H1 (cell line): Measurements from ENCODE around the gene CHD6. TPM values are rescaled to one million over a fixed set of nuclear protein-coding genes. Genes with fewer than 3 reads are reported as not detected.

Experiments used
- ASH2L ChIP-seq: fragments of 200-600, 300-600 bp; sonication (generic); IDR thresholded peaks from one replicate; pipeline ENCODE4 v1.7.1; 2017; ENCODE audit warnings: low read length
- CTCF ChIP-seq, 3 experiments: IDR thresholded peaks; 1 replicate in 2 of 3; 2 replicates in 1 of 3; pipeline versions ENCODE4 v1.5.1 to v1.6.1; 2011; ENCODE audit warnings: low read length in 3 of 3, mild to moderate bottlenecking in 3 of 3, inconsistent platforms in 2 of 3, low read depth in 1 of 3, moderate library complexity in 1 of 3; ENCODE audit not compliant: insufficient read depth in 1 of 3; ENCODE audit errors: control extremely low read depth in 1 of 3
- E2F6 ChIP-seq: IDR thresholded peaks from 2 replicates; pipeline ENCODE4 v1.6.1; 2012; ENCODE audit warnings: inconsistent platforms
- EP300 ChIP-seq, 2 experiments: IDR thresholded peaks; 1 replicate in 1 of 2; 2 replicates in 1 of 2; pipeline ENCODE4 v1.6.1; 2011 to 2012; ENCODE audit warnings: low read depth in 2 of 2, low read length in 2 of 2, mild to moderate bottlenecking in 2 of 2, borderline replicate concordance in 1 of 2, inconsistent platforms in 1 of 2, moderate library complexity in 1 of 2
- SIN3A ChIP-seq, 2 experiments: IDR thresholded peaks in 1 of 2; conservative IDR thresholded peaks in 1 of 2; 2 replicates each; pipeline ENCODE4 v1.6.1; 2011 to 2012; ENCODE audit warnings: low read length in 2 of 2, improper control_type of control experiment in 1 of 2, low read depth in 1 of 2, mild to moderate bottlenecking in 1 of 2
- SUZ12 ChIP-seq: fragments of 200-600 bp; sonication (generic); IDR thresholded peaks from 2 replicates; pipeline ENCODE4 v1.6.1; 2012; ENCODE audit warnings: mild to moderate bottlenecking, inconsistent platforms, low read length, moderate library complexity, mixed read lengths
- TBP ChIP-seq: IDR thresholded peaks from 2 replicates; pipeline ENCODE4 v1.6.1; 2011; ENCODE audit warnings: low read depth, low read length, improper control_type of control experiment
- polyA plus RNA-seq, 7 experiments: library from polyadenylated mRNA; depleted of rRNA in 3 of 7; stranded (reverse) in 5 of 7; unstranded in 2 of 7; fragments of >200 nt in 5 of 7; fragments of 200-250 nt in 2 of 7; gene quantifications; 1 replicate in 5 of 7; 2 replicates in 1 of 7; 4 replicates in 1 of 7; pipeline versions ENCODE4 v1.2.1 to v1.2.3, GENCODE V29; 2011 to 2013; ENCODE audit warnings: missing spikeins in 2 of 7, mixed read lengths in 2 of 7
- total RNA-seq: library from RNA; stranded (reverse); fragmentation: NEBNext Ultra II Directional; extraction: Animal tissue kit (Norgen Biotek cat#: 25700); gene quantifications from 2 replicates; pipeline ENCODE4 v1.2.1, GENCODE V29; 2021

The CHD6 gene
- total and polyA plus RNA-seq, 2 of the 8 experiments (the other 6 are each of a cell fraction or from before 2014, with no cell fraction given) = 11.1 to 62.9 TPM

- TF ChIP-seq CTCF (IDR thresholded peaks at IDR 0.05; ENCODE audit: control extremely low read depth in 1 of 3, insufficient read depth in 1 of 3, low read depth in 1 of 3, low read length in 3 of 3) = no peak
- TF ChIP-seq ASH2L = no peak
- TF ChIP-seq EP300 (IDR thresholded peaks at IDR 0.05; ENCODE audit: borderline replicate concordance in 1 of 2, low read depth in 2 of 2, low read length in 2 of 2) = no peak
- no peak for TF ChIP-seq E2F6
- TF ChIP-seq SIN3A (conservative IDR thresholded peaks at IDR 0.05 in 1 of 2, IDR thresholded peaks at IDR 0.05 in 1 of 2; ENCODE audit: low read depth in 1 of 2, low read length in 2 of 2) = no peak
- no peak for TF ChIP-seq SUZ12
- no peak for TF ChIP-seq TBP
- TF ChIP-seq, all 59 proteins: peak for 0
Observed at GRCh38 chr20:41364236-41364855, 253.8 kb downstream of the CHD6 start (continued).
